ENCODE results near the gene MYO9B. TPM values are rescaled to one million over a fixed set of nuclear protein-coding genes. Genes with fewer than 3 reads are reported as not detected.
"Not testable (repeated sequence)": the region's sequence is repeated elsewhere in the genome, so short reads cannot be mapped to it uniquely, and the experiment has no call there.

Gene MYO9B
- total RNA-seq, 1 donor from 2014 or later: 103 TPM

DNA sequence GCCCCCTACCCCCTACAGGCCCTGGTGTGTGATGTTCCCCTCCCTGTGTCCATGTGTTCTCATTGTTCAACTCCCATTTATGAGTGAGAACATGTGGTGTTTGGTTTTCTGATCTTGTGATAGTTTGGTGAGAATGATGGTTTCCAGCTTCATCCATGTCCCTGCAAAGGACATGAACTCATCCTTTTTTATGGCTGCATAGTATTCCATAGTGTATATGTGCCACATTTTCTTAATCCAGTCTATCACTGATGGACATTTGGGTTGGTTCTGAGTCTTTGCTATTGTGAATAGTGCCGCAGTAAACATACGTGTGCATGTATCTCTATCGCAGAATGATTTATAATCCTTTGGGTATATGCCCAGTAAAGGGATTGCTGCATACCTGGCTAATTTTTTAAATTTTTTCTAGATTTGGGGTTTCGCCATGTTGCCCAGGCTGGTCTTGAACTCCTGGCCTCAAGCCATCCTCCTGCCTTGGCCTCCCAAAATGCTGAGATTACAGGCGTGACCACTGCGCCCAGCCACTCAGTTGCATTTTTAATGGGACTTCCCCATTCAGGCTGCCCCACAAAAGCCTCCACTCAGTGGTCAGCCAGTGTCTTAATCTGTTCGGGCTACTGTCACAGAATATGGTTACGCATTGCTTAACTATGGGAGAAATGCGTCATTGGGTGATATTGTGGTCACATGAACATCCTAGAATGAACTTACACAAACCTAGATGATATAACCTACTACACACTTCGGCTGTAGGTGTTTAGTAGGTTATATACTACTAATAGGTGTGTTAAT is 62.7 kb downstream of the MYO9B start:
- DNase-seq (ENCODE audit: low spot score): not testable (repeated sequence)

DNA sequence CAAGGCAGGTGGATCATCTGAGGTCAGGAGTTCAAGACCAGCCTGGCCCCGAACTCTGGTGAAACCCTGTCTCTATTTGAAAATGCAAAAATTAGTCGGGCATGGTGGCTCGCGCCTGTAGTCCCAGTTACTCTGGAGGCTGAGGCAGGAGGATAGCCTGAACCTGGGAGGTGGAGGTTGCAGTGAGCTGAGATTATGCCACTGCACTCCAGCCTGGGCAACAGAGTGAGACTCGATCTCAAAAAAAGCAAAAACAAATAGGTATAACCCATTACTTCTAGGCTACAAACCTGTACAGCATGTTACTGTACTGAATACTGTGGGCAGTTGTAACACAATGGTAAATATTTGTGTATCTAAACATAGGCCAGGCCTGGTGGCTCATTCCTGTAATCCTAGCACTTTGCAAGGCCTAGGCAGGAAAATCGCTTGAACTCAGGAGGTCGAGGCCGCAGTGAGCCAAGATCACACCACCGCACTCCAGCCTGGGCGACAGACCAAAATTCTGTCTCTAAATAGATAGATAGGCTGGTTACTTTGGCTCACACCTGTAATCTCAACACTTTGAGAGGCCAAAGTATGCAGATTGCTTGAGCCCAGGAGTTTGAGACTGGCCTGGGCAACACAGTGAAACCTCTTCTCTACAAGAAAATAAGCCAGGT is 63.5 kb downstream of the MYO9B start:
- no peak for DNase-seq (ENCODE audit: low spot score)

DNA sequence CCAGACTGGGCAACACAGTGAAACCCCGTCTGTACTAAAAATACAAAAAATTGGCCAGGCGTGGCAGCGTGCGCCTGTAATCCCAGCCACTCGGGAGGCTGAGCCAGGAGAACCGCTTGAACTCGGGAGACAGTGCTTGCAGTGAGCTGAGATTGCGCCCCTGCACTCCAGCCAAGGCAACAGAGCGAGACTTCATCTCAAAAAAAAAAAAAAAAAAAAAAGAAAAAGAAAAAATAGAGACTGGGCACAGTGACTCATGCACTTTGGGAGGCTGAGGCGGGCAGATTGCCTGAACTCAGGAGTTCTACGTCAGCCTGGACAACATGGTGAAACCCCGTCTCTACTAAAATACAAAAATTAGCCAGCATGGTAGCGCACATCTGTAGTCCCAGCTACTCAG is 69.2 kb downstream of the MYO9B start:
- not testable (repeated sequence) for DNase-seq (ENCODE audit: low spot score)

DNA sequence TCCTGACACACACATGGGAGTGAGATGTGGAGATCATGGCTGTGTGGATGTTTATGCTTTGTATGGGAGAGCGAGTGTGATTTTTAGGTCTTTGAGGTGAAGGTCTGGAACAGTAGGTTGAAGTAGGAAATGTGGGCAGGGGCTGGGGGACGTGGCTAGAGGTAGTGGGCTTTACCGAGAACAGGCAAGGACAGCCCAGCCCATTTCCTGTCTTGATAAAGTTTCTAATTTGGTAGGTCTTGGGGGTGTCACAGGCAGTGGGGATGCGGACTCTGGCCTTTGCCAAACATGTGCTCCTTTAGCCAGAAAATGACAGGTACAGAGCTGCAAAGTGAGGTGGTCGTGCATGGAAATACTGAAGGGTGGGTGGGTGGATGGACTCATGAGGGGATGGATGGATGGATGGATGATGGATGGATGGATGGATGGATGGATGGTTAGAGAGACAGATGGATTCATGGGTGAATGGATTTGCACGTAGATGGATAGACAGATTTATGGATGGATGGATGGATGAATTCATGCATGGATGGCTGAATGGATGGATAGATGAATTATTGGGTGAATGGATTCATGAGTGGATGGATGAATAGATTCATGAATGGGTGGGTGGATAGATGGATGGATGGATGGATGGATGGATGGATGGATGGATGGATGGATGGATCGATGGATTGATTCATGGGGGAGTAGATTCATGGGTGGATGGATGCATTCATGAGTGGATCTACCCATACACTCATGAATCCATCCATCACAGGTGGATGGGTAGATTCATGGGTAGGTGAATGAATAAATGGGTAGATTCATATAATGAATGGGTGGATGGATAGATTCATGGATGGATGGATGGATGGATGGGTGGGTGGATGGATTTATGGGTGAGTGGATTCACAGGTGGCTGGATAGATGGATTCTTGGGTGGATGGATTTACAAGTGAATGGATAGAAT is 70.2 kb downstream of the MYO9B start:
- no peak for DNase-seq (ENCODE audit: low spot score)

DNA sequence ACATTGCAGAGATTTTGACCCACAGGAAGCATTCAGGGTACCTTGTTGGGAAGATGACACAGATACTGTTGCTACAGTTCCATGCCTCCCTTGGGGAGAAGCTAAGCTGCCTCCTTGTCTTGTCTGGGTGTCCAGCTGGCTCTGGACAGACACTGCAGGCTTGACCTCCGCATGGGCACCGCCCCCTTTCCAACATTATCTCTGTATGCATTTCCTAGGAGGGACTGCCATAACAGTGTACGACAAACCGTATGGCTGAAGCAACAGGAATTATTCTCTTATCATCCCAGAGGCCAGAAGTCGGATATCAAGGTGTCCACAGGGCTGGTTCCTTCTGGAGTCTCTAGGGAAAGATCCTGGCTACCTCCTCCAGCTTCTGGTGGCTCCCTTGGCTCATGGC is 72.6 kb downstream of the MYO9B start:
- no peak for DNase-seq (ENCODE audit: low spot score)

DNA sequence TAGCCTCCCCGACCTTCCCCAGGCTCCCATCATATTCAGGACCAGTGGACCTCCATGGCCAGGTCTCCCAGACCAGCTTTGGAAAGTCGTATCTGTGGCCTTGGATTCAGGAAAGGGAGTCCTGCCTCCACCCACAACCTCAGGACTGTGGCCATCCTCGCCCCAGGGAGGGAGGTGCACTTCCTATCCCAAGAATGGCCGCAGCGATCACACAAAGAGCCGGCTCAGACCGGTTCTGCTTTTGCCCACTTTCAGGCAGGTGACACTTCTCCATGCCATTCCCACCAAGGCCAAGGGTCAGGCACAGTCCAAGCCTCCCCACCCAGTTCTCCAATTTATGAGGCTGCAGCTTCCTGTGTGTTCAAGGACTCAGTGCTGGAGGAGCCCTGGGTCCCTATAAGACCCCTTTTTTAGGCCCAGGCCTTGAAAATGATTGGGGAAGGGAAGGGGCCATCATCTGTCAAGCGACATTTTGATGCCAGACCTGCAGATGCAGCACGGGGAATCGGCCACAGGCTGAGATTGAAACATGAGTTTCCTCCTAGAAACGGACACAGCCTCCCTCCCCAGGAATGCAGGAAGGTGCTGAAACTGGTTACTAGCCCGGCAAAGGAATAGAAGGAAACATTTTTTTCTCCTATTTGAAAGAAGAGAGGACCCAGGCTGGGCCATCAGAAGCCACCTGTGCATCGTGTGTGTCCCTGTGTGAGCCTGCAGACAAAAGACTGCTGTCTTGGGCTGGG is 74.0 kb downstream of the MYO9B start:
- no peak for DNase-seq (ENCODE audit: low spot score)

DNA sequence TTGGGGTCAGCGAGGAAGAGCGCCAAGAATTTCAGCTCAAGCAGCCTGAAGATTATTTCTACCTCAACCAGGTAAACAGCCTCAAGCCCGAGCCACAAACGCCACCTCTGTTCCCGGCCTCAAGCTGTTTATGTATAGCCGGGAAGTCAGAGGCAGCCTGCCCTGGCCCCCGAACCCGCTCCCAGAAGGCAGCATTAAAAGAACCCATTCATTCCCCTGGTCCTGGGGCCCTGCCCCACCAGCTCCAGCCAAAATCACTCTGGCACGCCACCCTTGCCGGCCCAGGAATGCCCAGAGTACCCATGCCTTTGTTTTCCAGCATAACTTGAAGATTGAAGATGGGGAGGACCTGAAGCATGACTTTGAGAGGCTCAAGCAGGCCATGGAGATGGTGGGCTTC is 78.4 kb downstream of the MYO9B start:
- DNase-seq (ENCODE audit: low spot score): no peak

DNA sequence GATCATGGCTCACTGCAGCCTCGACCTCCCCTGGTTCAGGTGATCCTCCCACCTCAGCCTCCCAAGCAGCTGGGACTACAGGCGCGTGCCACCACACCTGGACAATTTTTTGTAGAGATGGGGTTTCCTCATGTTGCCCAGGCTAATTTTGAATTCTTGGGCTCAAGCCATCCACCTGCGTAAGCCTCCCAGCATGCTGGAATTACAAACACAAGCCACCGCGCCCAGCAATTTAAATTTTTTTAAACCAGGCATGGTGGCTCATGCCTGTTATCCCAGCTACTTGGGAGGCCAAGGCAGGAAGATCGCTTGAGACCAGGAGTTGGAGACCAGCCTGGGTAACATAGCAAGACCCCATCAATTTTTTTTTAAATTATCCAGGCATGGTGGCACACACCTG is 79.7 kb downstream of the MYO9B start:
- no peak for DNase-seq (ENCODE audit: low spot score)

DNA sequence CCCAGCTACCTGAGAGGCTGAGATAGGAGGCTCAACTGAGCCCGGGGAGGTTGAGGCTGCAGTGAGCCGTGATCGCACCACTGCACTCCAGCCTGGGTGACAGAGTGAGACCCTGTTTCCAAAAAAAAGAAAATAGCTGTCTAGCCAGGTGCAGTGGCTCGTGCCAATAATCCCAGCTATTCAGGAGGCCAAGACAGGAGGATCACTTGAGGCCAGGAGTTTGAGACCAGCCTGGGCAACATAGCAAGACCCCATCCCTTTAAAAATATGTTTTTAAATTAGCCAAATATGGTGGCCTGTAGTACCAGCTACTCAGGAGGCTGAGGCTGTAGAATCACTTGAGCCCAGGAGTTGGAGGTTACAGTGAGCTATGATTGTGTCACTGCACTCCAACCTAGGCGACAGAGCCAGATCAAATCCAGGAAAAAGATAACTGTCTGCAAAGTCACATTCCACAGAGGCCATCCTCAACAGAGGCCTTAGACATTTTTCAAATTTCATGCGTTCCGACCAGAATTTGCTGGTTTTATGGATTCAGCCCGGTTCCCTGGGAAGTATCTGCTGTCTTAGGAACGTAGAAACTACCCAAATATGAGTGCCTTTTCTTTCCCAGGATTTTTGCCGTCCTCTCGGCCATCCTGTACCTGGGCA is 80.8 kb downstream of the MYO9B start:
- DNase-seq (ENCODE audit: low spot score): no peak

DNA sequence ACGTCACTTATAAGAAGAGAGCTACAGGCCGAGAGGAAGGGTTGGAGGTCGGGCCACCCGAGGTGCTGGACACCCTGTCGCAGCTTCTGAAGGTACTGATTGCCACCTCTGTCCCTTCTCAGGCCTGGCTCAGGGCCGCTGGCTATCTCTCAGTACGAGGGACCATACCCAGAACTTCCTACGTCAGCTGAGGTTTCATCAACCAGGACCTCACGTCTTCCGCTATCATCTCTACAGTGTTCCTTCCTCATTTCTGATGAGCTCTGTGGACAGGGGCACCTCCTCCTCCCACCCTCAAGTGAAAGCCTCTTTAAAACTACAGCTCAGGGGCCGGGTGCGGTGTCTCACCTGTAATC is 81.3 kb downstream of the MYO9B start:
- no peak for DNase-seq (ENCODE audit: low spot score)

DNA sequence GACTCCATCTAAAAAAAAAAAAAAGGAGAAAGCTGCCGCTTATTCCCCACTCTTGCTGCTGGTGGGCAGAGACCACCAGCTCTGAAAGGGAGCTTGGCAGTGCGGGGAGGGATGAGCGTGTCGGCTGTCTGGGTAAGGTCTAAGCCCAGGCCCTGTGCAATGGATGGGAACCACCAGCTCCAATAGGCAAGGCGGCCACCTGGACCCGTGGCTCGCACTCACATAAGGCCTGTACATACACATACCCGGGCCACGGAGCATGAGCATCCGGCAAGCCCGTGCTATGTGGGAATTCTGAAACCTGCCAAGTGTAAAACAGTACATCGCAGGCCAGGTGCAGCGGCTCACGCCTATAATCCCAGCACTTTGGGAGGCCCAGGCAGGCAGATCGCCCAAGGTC is 83.0 kb downstream of the MYO9B start:
- DNase-seq (ENCODE audit: low spot score): no peak

DNA sequence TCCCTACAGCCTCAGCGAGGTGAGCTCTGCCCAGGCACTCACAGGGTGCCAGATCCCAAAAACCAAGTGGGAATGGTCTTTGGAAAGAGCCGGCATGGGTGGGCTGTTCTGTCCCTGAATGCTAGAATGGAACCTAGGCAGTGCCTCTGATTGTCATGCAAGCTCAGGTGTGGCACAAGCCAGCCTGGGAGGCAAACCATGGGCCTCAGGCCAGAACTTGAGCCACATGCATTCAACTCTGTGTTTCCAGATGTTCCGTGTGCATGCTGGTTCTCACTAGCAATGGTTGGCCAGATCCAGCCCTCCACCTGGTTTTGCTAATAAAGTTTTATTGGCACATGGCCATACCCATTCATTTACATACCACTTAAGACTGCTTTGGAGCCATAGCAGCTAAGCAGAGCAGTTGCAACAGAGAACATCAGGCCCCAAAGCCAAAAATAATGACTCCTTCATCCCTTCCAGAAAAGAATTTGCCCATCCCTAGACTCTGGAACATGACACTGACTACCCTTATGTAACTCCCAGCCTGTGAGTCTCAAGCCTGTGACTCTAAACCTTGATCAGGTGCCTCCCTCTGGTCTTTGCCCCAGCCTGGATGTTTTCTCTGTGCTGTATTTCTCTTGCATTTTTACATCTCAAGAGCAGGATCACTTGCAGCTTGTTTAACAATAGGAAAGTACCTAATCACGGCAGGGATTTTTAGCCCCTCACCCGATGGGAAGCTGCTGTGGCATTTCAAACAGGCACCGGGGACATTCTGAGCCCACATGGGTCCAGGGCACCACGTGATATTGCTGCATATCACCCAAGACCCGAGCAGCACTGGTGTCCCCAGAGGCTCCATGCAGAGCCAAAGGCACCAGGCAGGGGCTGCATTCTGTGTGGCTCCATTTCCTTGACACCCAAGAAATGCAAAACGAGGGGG is 84.2 kb downstream of the MYO9B start:
- no peak for DNase-seq (ENCODE audit: low spot score)

DNA sequence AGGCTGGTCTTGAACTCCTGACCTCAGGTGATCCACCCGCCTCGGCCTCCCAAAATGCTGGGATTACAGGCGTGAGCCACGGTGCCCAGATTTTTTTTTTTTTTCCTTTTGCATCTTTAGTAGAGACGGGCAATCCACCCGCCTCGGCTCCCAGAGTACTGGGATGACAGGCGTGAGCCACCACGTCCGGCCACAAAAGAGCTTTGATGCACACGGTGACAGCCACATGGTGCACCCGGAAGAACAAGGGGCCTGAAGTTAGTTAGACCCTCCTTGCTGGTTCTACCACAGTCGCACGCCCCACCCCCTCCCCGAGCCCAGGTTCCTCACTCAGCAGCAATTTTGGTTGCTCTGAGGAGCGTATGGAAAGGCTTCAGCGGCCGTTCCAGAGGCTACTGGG is 85.3 kb downstream of the MYO9B start:
- DNase-seq (ENCODE audit: low spot score): no peak

DNA sequence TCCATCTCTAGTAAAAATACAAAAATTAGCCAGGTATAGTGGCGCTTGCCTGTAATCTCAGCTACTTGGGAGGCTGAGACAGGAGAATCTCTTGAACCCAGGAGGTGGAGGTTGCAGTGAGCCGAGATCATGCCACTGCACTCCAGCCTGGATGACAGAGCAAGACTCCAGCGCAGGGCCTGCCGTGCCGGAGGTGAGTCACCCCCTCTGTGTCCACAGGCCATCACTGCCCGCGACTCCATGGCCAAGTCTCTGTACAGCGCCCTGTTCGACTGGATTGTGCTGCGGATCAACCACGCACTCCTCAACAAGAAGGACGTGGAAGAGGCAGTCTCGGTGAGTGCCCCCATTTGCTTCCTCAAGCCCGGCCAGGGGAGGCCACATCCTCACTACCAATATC is 86.6 kb downstream of the MYO9B start:
- DNase-seq (ENCODE audit: low spot score): not testable (repeated sequence)

DNA sequence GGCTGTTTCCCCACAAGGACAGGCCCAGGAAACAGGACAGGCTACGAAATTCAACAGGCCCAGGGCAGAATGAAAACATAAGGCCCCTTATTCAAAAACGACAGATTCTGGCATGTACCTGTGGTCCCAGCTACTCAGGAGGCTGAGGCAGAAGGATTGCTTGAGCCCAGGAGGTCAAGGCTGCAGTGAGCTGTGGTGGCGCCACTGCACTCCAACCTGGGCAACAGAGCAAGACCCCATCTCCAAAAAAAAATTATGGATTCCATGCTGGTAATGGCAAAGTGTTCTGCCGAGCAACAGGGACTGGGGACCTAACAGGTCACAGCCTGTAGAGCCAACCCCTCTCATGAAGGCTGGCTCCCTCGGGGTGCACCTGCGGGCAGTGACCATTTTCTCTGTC is 87.0 kb downstream of the MYO9B start:
- no peak for DNase-seq (ENCODE audit: low spot score)

DNA sequence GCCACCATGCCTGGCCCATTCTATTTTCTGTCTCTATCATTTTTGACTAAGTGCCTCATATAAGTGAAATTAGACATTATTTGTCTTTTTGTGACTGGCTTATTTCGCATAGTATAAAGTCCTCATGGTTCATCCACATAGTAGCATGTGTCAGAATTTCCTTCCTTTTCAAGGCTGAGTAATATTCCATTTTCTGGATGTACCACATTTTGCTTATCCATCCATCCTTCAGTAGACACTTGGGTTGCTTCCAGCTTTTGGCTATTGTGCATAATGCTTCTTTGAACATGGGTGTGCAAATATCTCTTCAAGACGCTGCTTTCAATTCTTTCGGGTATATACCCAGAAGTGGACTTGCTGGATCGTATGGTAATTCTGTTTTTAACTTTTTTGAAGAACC is 88.1 kb downstream of the MYO9B start:
- DNase-seq (ENCODE audit: low spot score): no peak

DNA sequence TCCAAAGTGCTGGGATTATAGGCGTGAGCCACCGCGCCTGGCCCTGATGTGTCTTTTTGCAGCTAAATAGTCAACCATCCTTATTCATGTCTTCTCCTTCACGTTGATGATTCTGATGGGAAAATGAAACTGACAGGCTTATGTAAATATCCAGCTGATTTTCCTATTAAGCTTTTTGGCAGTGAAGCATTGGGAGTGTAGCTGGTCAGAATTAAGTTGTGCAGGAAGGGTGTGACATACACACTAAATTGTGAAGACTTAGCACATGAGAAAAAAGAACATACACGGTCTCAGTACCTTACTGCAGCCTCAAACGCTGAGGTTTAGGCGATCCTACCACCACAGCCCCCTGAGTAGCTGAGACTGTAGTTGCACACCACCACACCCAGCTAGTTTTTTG is 89.1 kb downstream of the MYO9B start:
- DNase-seq (ENCODE audit: low spot score): no peak

DNA sequence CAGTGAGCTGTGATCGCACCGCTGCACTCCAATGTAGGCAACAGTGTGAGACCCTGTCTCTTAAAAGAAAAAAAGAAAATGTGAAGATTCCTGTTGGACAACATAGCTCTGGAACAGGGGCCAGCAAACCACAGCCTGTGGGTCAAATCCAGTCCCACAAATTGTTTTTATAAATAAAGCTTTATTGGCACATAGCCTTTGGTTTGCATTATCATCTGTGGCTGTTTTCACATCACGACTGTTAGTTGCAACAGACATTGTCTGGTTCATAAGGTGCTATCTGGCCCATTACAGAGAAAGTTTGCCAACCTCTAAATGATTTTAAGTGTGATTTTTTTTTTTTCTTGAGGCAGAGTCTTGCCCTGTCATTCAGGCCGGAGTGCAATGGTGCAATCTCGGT is 90.1 kb downstream of the MYO9B start:
- DNase-seq (ENCODE audit: low spot score): no peak

DNA sequence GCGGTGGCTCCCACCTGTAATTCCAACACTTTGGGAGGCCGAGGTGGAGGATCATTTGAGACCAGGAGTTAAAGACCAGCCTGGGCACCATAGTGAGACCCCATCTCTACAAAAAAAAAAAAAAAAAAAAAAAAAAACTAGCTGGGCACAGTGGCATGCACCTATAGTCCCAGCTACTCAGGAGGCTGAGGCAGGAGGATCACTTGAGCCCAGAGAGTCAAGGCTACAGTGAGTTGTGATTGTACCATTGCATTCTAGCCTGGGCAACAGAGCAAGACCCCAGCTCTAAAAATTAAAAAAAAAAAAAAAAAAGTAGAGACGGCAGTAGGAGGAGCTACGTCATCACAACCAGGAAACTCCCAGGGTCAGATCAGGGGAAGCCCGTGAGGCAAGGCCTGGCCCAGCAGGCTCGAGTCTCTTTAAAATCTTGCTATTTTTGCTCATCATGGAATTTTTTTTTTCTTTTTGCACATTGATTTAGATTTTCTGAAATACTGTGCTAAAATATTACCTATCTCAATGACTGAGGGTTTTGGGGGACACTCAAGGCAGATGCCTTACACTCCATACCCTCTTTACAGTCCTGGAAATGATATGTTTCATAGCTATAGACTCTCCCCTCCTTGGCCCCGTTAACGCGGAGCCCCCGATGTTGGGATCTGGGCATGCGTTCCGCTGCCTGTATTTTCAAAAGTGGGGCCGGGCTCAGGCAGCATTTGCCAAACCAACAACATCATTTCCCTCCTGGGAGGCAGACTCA is 95.1 kb downstream of the MYO9B start:
- DNase-seq (ENCODE audit: low spot score): no peak
